Calu3 (cell line): ENCODE measurements around the gene SEMA6D. TPM values are rescaled to one million over a fixed set of nuclear protein-coding genes. Genes with fewer than 3 reads are reported as not detected.

Experiments used
- BruUV-seq: library from RNA; stranded (reverse); fragments of 400-500 nt; replicated peaks from 2 replicates; lab custom pipeline; 2021; lab: Mats Ljungman, UMichigan
- CTCF ChIA-PET: fragments of 300-600 bp; sonication (Branson Sonifier 250); formaldehyde crosslinking; loops from one replicate; lab custom pipeline; 2022; ENCODE audit warnings: antibody characterized with exemption; lab: Charles Lee
- DNase-seq: peaks from one replicate; pipeline ENCODE4 v3.0.0; 2022
- H3K27ac Mint-ChIP-seq: one replicate; pipeline ENCODE4 v1.8.0; 2022; ENCODE audit warnings: mixed read lengths; ENCODE audit not compliant: unreplicated experiment
- H3K27me3 Mint-ChIP-seq: one replicate; pipeline ENCODE4 v1.8.0; 2022; ENCODE audit warnings: mixed read lengths; ENCODE audit not compliant: unreplicated experiment
- H3K36me3 Mint-ChIP-seq: one replicate; pipeline ENCODE4 v1.8.0; 2022; ENCODE audit warnings: mild to moderate bottlenecking, moderate library complexity, mixed read lengths; ENCODE audit not compliant: insufficient read depth, unreplicated experiment
- H3K4me1 Mint-ChIP-seq: one replicate; pipeline ENCODE4 v1.8.0; 2022; ENCODE audit warnings: mild to moderate bottlenecking, low read depth, mixed read lengths; ENCODE audit not compliant: unreplicated experiment
- H3K4me3 Mint-ChIP-seq: one replicate; pipeline ENCODE4 v1.8.0; 2022; ENCODE audit warnings: mild to moderate bottlenecking, low read depth, moderate library complexity, mixed read lengths; ENCODE audit not compliant: unreplicated experiment
- H3K9me3 Mint-ChIP-seq: one replicate; pipeline ENCODE4 v1.8.0; 2022; ENCODE audit warnings: low read depth, mixed read lengths; ENCODE audit not compliant: unreplicated experiment
- CTCF ChIP-seq: fragments of 200-600 bp; IDR thresholded peaks from one replicate; pipeline ENCODE4 v1.8.0; 2022; ENCODE audit warnings: antibody characterized with exemption; ENCODE audit not compliant: unreplicated experiment
- intact Hi-C: fragments of 100-400 bp; cut with micrococcal nuclease; formaldehyde crosslinking; loops from one replicate; pipeline ENCODE4 v1.10.0; 2022; ENCODE audit not compliant: unreplicated experiment
- total RNA-seq: library from RNA; stranded (reverse); gene quantifications from 2 replicates; pipeline ENCODE4 v1.2.3, GENCODE V29; 2022

Gene SEMA6D
- total RNA-seq, 1 experiment from 2014 or later, result not detected

- no peak for DNase-seq
- BruUV-seq, result no TSS peak
- H3K27me3 Mint-ChIP-seq, result no peaks in the 10 kb centered on the region
- no peak overlapping the region for H3K4me3 Mint-ChIP-seq
- CTCF ChIA-PET, result no interaction called here
- no peaks in the 10 kb centered on the region for H3K4me1 Mint-ChIP-seq
- no peaks in the 10 kb centered on the region for H3K36me3 Mint-ChIP-seq
- H3K9me3 Mint-ChIP-seq, result peaks cover 14% of the 10 kb centered on the region
- H3K27ac Mint-ChIP-seq, result no peak overlapping the region
- no peak for TF ChIP-seq CTCF
- intact Hi-C loops, result no loop called here
These were observed 42.6 kb upstream of the SEMA6D start for GRCh38 chr15:47674586-47675232.

- no peak for DNase-seq
- CTCF ChIA-PET, result no interaction called here
- no peak for TF ChIP-seq CTCF
- Mint-ChIP-seq H3K27me3 (no peaks in the 10 kb centered on the region), H3K36me3 (no peaks in the 10 kb centered on the region), H3K4me3 (no peak overlapping the region), H3K9me3 (peaks cover 12% of the 10 kb centered on the region), H3K27ac (no peak overlapping the region), H3K4me1 (no peaks in the 10 kb centered on the region)
- intact Hi-C loops, result no loop called here
- no TSS peak for BruUV-seq
These were observed 41.6 kb upstream of the SEMA6D start for GRCh38 chr15:47675735-47676134.

- TF ChIP-seq CTCF, result no peak
- Mint-ChIP-seq H3K4me3 (no peak overlapping the region), H3K36me3 (no peaks in the 10 kb centered on the region), H3K9me3 (peaks cover 11% of the 10 kb centered on the region), H3K27ac (no peak overlapping the region), H3K27me3 (no peaks in the 10 kb centered on the region), H3K4me1 (no peaks in the 10 kb centered on the region)
- no peak for DNase-seq
- intact Hi-C loops, result no loop called here
- CTCF ChIA-PET, result interaction anchor here (0.6 kb wide), 1 partner anchor 27 kb away, joined by 4 read pairs; no protein-coding TSS in a partner anchor
- BruUV-seq, result no TSS peak
These were observed 39.3 kb upstream of the SEMA6D start for GRCh38 chr15:47678040-47678439.

- no peak for TF ChIP-seq CTCF
- no peak overlapping the region for H3K27ac Mint-ChIP-seq
- no peaks in the 10 kb centered on the region for H3K27me3 Mint-ChIP-seq
- intact Hi-C loops, result no loop called here
- no peak for DNase-seq
- BruUV-seq, result no TSS peak
- CTCF ChIA-PET, result no interaction called here
- H3K4me3 Mint-ChIP-seq, result no peak overlapping the region
- no peaks in the 10 kb centered on the region for H3K36me3 Mint-ChIP-seq
- H3K4me1 Mint-ChIP-seq, result no peaks in the 10 kb centered on the region
- peaks cover 9% of the 10 kb centered on the region for H3K9me3 Mint-ChIP-seq
These were observed 34.6 kb upstream of the SEMA6D start for GRCh38 chr15:47682661-47683060.
